Caco-2 (cell line): Measurements from ENCODE around the gene GLB1L2. TPM values are rescaled to one million over a fixed set of nuclear protein-coding genes. Genes with fewer than 3 reads are reported as not detected.

Source experiments
- BruUV-seq: library from RNA; stranded (reverse); fragments of 400-500 nt; replicated peaks from 2 replicates; lab custom pipeline; 2021; lab: Mats Ljungman, UMichigan
- CTCF ChIA-PET: fragments of 300-600 bp; sonication (Branson Sonifier 250); formaldehyde crosslinking; loops from one replicate; lab custom pipeline; 2022; ENCODE audit warnings: antibody characterized with exemption; lab: Charles Lee
- POLR2A ChIA-PET: fragments of 300-600 bp; sonication (Branson Sonifier 250); formaldehyde crosslinking; loops from one replicate; lab custom pipeline; 2022; ENCODE audit warnings: antibody characterized with exemption; lab: Charles Lee
- DNase-seq, 2 experiments: peaks; one replicate each; pipeline versions ENCODE4 v3.0.0 to v3.0.0-alpha.2; 2020 to 2022
- H3K27me3 ChIP-seq: replicated peaks from 2 replicates; pipeline ENCODE4 v1.6.0; 2011; ENCODE audit warnings: low read length; ENCODE audit not compliant: control insufficient read depth, insufficient read depth
- H3K36me3 ChIP-seq: 2 replicates; pipeline ENCODE4 v1.5.1; 2011; ENCODE audit warnings: low read length; ENCODE audit not compliant: control insufficient read depth, insufficient read depth
- H3K4me1 ChIP-seq: fragments of 250-450 bp; sonication (Bioruptor Pico); 2 replicates; pipeline ENCODE4 v1.5.1; 2020; ENCODE audit warnings: mild to moderate bottlenecking
- H3K4me3 ChIP-seq: 2 replicates; pipeline ENCODE4 v1.5.1; 2011; ENCODE audit warnings: low read depth, mild to moderate bottlenecking, control low read depth, low read length
- H3K9me3 ChIP-seq: fragments of 250-450 bp; sonication (Bioruptor Pico); 2 replicates; pipeline ENCODE4 v1.5.1; 2020; ENCODE audit warnings: mild to moderate bottlenecking, moderate library complexity
- H3K27ac Mint-ChIP-seq: one replicate; pipeline ENCODE4 v1.8.0; 2022; ENCODE audit warnings: mixed read lengths; ENCODE audit not compliant: unreplicated experiment
- H3K27me3 Mint-ChIP-seq: one replicate; pipeline ENCODE4 v1.8.0; 2022; ENCODE audit warnings: mixed read lengths; ENCODE audit not compliant: insufficient read depth, unreplicated experiment
- H3K36me3 Mint-ChIP-seq: one replicate; pipeline ENCODE4 v1.8.0; 2022; ENCODE audit warnings: mild to moderate bottlenecking, mixed read lengths; ENCODE audit not compliant: insufficient read depth, unreplicated experiment
- H3K4me1 Mint-ChIP-seq: one replicate; pipeline ENCODE4 v1.8.0; 2022; ENCODE audit warnings: low read depth, mixed read lengths; ENCODE audit not compliant: unreplicated experiment
- H3K4me3 Mint-ChIP-seq: one replicate; pipeline ENCODE4 v1.8.0; 2022; ENCODE audit warnings: mild to moderate bottlenecking, moderate library complexity, mixed read lengths; ENCODE audit not compliant: unreplicated experiment
- H3K9me3 Mint-ChIP-seq: one replicate; pipeline ENCODE4 v1.8.0; 2022; ENCODE audit warnings: mixed read lengths; ENCODE audit not compliant: unreplicated experiment
- CTCF ChIP-seq, 2 experiments: fragments of 200-600 bp in 1 of 2; IDR thresholded peaks; 1 replicate in 1 of 2; 2 replicates in 1 of 2; pipeline versions ENCODE4 v1.5.1 to v1.8.0; 2011 to 2022; ENCODE audit warnings: antibody characterized with exemption in 1 of 2, control low read depth in 1 of 2, inconsistent platforms in 1 of 2, low read depth in 1 of 2, low read length in 1 of 2, mild to moderate bottlenecking in 1 of 2, moderate library complexity in 1 of 2; ENCODE audit not compliant: insufficient read depth in 1 of 2, severe bottlenecking in 1 of 2, unreplicated experiment in 1 of 2
- intact Hi-C: fragments of 100-400 bp; cut with micrococcal nuclease; formaldehyde crosslinking; loops from one replicate; pipeline ENCODE4 v1.10.0; 2022; ENCODE audit not compliant: unreplicated experiment
- total RNA-seq: library from RNA; stranded (reverse); gene quantifications from 2 replicates; pipeline ENCODE4 v1.2.3, GENCODE V29; 2022

The GLB1L2 gene
- total RNA-seq, 1 experiment from 2014 or later: 15.8 TPM

GRCh38 chr11:134290646-134291045 lies 41.1 kb upstream of the GLB1L2 start:
- Mint-ChIP-seq H3K4me1 (no peaks in the 10 kb centered on the region), H3K4me3 (no peak overlapping the region), H3K27ac (no peak overlapping the region), H3K27me3 (peaks cover 15% of the 10 kb centered on the region), H3K36me3 (no peaks in the 10 kb centered on the region), H3K9me3 (no peaks in the 10 kb centered on the region)
- no peaks in the 10 kb centered on the region for H3K27me3 ChIP-seq
- TF ChIP-seq CTCF (IDR thresholded peaks at IDR 0.05; ENCODE audit: insufficient read depth in 1 of 2, low read depth in 1 of 2, low read length in 1 of 2, severe bottlenecking in 1 of 2, unreplicated experiment in 1 of 2): no peak
- ChIA-PET POLR2A (no interaction called here), CTCF (interaction anchor here (0.6 kb wide), 1 partner anchor 35 kb away, joined by 7 read pairs; no protein-coding TSS in a partner anchor)
- no TSS peak for BruUV-seq
- no peaks in the 10 kb centered on the region for H3K9me3 ChIP-seq
- no peak overlapping the region for H3K4me3 ChIP-seq
- DNase-seq: no peak
- H3K36me3 ChIP-seq: no peaks in the 10 kb centered on the region
- H3K4me1 ChIP-seq: no peaks in the 10 kb centered on the region
- intact Hi-C loops: no loop called here

DNA sequence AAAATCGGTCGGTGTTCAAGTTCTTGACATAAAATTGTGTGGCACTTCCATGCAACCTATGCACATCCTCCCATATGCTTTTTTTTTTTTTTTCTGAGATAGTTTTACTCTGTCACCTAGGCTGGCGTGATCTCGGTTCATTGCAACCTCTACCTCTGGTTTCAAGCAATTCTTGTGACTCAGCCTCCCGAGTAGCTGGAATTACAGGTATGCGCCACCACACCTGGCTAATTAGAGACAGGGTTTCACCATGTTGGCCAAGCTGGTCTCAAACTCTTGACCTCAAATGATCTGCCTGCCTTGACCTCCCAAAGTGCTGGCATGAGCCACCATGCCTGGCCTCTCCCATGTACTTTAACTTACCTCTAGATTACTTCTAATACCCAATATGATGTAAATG lies 40.6 kb upstream of the GLB1L2 start:
- POLR2A ChIA-PET: no interaction called here

GRCh38 chr11:134292661-134293060 lies 39.1 kb upstream of the GLB1L2 start:
- H3K9me3 Mint-ChIP-seq: no peaks in the 10 kb centered on the region
- no peak for DNase-seq
- no peak for TF ChIP-seq CTCF (IDR thresholded peaks at IDR 0.05; ENCODE audit: insufficient read depth in 1 of 2, low read depth in 1 of 2, low read length in 1 of 2, severe bottlenecking in 1 of 2, unreplicated experiment in 1 of 2)
- H3K4me1 Mint-ChIP-seq: no peaks in the 10 kb centered on the region
- H3K4me1 ChIP-seq: no peaks in the 10 kb centered on the region
- H3K36me3 ChIP-seq: no peaks in the 10 kb centered on the region
- intact Hi-C loops: no loop called here
- H3K4me3 Mint-ChIP-seq: no peak overlapping the region
- no peaks in the 10 kb centered on the region for H3K27me3 ChIP-seq
- POLR2A ChIA-PET: no interaction called here
- CTCF ChIA-PET: no interaction called here
- no peak overlapping the region for H3K4me3 ChIP-seq
- H3K9me3 ChIP-seq: no peaks in the 10 kb centered on the region
- H3K27me3 Mint-ChIP-seq: peaks cover 15% of the 10 kb centered on the region
- no peak overlapping the region for H3K27ac Mint-ChIP-seq
- BruUV-seq: no TSS peak
- no peaks in the 10 kb centered on the region for H3K36me3 Mint-ChIP-seq

More for the DNA sequence above, 40.6 kb upstream of the GLB1L2 start:
- H3K27ac Mint-ChIP-seq: no peak overlapping the region
- no peaks in the 10 kb centered on the region for H3K36me3 ChIP-seq
- intact Hi-C loops: no loop called here
- TF ChIP-seq CTCF (IDR thresholded peaks at IDR 0.05; ENCODE audit: insufficient read depth in 1 of 2, low read depth in 1 of 2, low read length in 1 of 2, severe bottlenecking in 1 of 2, unreplicated experiment in 1 of 2): no peak
- peaks cover 15% of the 10 kb centered on the region for H3K27me3 Mint-ChIP-seq
- CTCF ChIA-PET: no interaction called here
- no peak overlapping the region for H3K4me3 ChIP-seq
- H3K9me3 Mint-ChIP-seq: no peaks in the 10 kb centered on the region
- no peak overlapping the region for H3K4me3 Mint-ChIP-seq
- DNase-seq: no peak
- no TSS peak for BruUV-seq
- no peaks in the 10 kb centered on the region for H3K27me3 ChIP-seq
- no peaks in the 10 kb centered on the region for H3K4me1 ChIP-seq
- H3K9me3 ChIP-seq: no peaks in the 10 kb centered on the region
- H3K4me1 Mint-ChIP-seq: no peaks in the 10 kb centered on the region
- no peaks in the 10 kb centered on the region for H3K36me3 Mint-ChIP-seq
